ENCODE data around the gene FAM32A. TPM values are rescaled to one million over a fixed set of nuclear protein-coding genes. Genes with fewer than 3 reads are reported as not detected.

Gene FAM32A
- total RNA-seq, 1 donor from 2014 or later: 72.1 TPM

GRCh38 chr19:16222806-16223205 lies 37.6 kb downstream of the FAM32A start:
- intact Hi-C loops (cut with micrococcal nuclease): no loop called here

DNA sequence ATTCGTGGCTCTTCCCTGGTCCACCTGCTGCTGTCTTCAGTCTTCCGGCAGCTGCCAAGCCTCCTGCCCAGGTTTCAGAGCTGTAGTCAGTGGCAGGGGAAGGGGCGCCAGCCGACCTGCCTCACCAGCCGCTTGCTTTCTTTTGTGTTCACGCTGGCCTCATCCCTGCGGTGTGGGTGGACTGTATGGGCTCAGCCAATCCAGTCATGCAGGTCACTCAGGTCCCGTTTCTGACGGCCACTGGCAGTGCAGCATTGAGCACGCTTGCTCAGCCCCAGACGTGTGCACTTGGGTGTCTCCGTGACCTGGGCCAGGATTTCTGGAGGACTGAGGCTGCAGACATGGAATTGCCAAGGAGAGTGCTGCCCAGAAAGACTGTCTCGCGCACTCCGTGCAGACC lies 38.5 kb downstream of the FAM32A start:
- intact Hi-C loops (cut with micrococcal nuclease): no loop called here

GRCh38 chr19:16224293-16225045 lies 39.3 kb downstream of the FAM32A start:
- intact Hi-C loops (cut with micrococcal nuclease): no loop called here

- intact Hi-C loops (cut with micrococcal nuclease): no loop called here
Observed at GRCh38 chr19:16225279-16226183, 40.3 kb downstream of the FAM32A start.

GRCh38 chr19:16226184-16226591 lies 41.0 kb downstream of the FAM32A start:
- intact Hi-C loops (cut with micrococcal nuclease): no loop called here

- intact Hi-C loops (cut with micrococcal nuclease): no loop called here
Observed at GRCh38 chr19:16226878-16227836, 41.9 kb downstream of the FAM32A start.

- intact Hi-C loops (cut with micrococcal nuclease): no loop called here
Observed at GRCh38 chr19:16227837-16228636, 42.8 kb downstream of the FAM32A start.

- intact Hi-C loops (cut with micrococcal nuclease): no loop called here
Observed at GRCh38 chr19:16228637-16229321, 43.6 kb downstream of the FAM32A start.

GRCh38 chr19:16229322-16229641 lies 44.1 kb downstream of the FAM32A start:
- intact Hi-C loops (cut with micrococcal nuclease): no loop called here

- intact Hi-C loops (cut with micrococcal nuclease): no loop called here
Observed at GRCh38 chr19:16232127-16232526, 46.9 kb downstream of the FAM32A start.

DNA sequence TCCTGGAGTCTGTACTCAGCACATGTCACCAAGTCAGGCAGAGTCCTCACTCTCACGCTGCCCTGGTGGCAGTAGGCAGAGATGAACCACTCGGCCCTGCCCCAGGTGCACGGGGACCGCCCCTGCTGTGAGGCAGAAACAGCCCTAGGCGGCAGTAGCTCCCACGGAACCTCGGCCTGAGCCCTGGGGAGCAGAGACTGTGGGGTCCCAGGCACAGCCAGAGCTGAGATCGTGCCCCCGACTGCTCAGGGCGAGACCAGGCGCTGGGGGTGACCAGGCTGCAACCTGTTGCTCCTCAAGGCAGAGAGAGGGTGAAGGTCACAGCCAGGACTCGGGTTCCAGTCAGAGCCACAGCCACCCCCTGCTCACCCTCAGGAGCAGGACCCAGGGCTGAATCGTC lies 47.4 kb downstream of the FAM32A start:
- intact Hi-C loops (cut with micrococcal nuclease): no loop called here

DNA sequence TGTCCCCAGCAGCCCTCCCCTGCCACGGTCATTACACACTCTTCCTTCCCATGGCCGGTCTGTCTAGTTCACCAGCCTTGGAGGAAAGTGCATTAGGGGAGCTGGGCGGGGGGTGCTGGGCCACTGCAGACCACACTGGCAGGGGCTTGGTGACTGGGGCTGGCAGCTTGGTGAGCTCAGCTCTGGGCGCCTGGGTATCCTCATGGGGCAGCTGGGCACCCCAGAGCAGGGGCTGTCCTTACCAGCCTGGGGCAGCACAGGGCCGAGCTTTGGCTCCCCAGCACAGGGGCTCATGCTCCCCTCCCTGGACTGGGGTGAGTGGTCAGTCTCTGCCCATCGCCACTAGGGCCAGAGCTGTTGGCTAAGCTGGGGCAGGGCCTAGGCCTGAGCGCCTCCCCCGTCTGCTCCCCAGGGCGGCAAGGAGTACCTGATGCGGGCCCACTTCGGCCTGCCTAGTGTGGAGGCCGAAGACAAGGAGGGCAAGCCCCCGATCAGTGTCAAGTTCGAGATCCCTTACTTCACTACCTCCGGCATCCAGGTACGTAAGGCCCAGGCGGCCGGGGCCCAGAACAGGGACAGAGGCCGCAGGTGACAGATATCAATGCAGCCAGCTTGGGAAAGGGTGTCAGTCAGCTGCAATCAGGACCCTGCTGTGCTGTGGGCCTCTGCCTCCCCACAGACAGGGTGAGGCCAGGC lies 48.0 kb downstream of the FAM32A start:
- intact Hi-C loops (cut with micrococcal nuclease): no loop called here

- intact Hi-C loops (cut with micrococcal nuclease): no loop called here
Observed at GRCh38 chr19:16233836-16234551, 48.8 kb downstream of the FAM32A start.

DNA sequence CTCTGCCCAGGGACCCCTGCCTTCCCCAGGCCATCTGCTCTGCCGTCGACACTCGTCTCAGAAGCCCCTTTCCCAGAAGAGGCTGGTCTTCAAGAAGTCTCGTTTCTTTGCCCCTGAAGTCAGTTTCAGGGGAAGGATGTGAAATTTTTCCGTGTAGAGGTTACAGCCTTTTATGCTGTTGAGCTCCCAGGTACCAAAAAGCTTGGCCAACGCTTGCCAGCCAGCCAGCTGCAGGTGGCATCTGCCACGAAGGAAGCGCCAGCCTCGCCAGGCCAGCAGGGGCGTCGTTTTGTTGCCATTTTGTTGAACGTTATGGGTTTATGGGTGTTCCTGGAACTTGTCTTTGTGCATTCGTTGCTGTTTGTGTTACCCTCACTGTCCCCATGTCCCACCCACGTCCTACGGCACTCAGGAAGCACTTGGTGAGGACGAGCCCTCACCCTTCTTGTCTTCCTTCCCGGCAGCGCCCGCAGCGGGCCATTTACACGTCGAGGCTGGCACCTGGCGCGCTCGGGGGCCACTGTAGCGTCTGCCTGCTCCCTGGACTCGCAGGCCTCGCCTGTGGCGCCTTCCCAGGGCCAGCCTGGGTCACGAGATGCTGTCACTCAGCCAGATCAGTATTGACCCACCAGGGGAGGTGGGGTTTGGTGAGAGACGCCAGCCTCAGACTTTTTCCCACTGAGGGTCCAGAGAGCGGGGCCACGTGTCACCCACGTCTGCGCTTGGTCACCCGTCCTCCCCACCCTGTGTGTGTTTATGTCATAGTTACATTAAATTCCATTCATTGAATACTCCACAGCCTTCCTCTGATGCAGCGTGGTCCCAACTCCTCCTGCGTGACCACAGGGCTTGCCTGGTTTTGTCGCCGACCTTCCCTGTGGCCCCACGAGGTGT lies 49.6 kb downstream of the FAM32A start:
- intact Hi-C loops (cut with micrococcal nuclease): no loop called here

- intact Hi-C loops (cut with micrococcal nuclease): no loop called here
Observed at GRCh38 chr19:16235811-16236652, 50.8 kb downstream of the FAM32A start.
